Central memory CD8-positive, alpha-beta T cell (primary cell): ENCODE data around the gene YWHAQ.

Source experiments
- ATAC-seq: fragments of 150-1000 bp; cut with Tn5 transposase; replicated peaks from 2 replicates; pipeline ENCODE4 v1.10.0; 2022; ENCODE audit warnings: mild to moderate bottlenecking, moderate FRiP score, moderate number of reproducible peaks; ENCODE audit not compliant: poor library complexity, severe bottlenecking; ENCODE audit errors: extremely low read depth
- DNase-seq, 2 donors: peaks; one replicate each; pipeline ENCODE4 v3.0.0; 2021; ENCODE audit warnings: low spot score in 2 of 2
- H3K27ac Mint-ChIP-seq: one replicate; pipeline ENCODE4 v1.8.0; 2022; ENCODE audit warnings: low read depth, mild to moderate bottlenecking, moderate library complexity, mixed read lengths
- H3K27me3 Mint-ChIP-seq: one replicate; pipeline ENCODE4 v1.8.0; 2022; ENCODE audit warnings: mixed read lengths
- H3K36me3 Mint-ChIP-seq: one replicate; pipeline ENCODE4 v1.8.0; 2022; ENCODE audit warnings: mild to moderate bottlenecking, moderate library complexity, mixed read lengths; ENCODE audit not compliant: insufficient read depth
- H3K4me1 Mint-ChIP-seq: one replicate; pipeline ENCODE4 v1.8.0; 2022; ENCODE audit warnings: mixed read lengths
- H3K4me3 Mint-ChIP-seq: one replicate; pipeline ENCODE4 v1.8.0; 2022; ENCODE audit warnings: mild to moderate bottlenecking, moderate library complexity, mixed read lengths
- H3K9me3 Mint-ChIP-seq: one replicate; pipeline ENCODE4 v1.8.0; 2022; ENCODE audit warnings: mixed read lengths

Gene YWHAQ

DNA sequence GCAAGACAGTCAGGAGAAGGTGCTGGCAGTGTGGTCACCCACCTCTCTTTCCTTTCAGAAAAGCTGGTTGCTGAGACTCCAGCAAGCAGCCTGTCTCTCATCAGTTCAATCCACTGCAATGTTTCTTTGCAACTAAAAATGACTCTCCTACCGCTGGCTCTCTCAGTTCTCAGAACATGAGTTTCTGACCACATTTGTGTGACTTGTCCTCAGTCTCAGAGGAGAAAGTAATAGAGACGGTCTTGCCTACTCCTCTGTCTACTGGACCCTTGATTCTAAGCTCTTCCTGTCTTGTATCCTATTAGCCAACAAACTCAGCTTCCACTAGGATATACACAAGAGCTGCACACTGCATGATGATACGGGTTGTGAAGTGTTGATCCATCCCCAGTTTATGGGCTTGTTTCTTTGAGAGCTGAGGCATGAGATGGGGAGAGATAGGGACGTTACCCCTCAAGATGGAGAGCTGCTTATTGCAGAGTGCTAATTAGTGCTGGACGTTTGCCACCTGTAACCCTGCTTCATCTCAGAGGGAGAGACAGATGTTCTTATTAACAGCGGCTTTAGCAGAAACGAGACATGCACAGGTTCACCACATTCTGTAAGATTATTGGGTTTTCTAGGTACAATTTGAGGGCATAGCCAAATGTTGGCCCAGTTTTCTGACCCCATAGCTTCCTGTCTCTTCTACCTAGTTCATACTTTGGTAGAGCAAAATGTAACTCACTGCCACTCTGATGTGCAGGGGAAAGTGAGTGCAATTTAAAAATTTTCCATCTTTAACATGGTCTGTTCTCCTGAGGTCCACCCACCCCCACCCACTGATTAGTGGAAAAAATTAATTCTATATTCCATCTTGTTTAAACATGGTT, 32.4 kb upstream of the YWHAQ start:
- Mint-ChIP-seq H3K4me1 (peaks cover 8% of the 10 kb centered on the region), H3K27me3 (no peaks in the 10 kb centered on the region), H3K4me3 (no peak overlapping the region), H3K27ac (no peak overlapping the region), H3K9me3 (no peaks in the 10 kb centered on the region), H3K36me3 (peaks cover 2% of the 10 kb centered on the region)
- ATAC-seq: no peak
- DNase-seq: no peak

DNA sequence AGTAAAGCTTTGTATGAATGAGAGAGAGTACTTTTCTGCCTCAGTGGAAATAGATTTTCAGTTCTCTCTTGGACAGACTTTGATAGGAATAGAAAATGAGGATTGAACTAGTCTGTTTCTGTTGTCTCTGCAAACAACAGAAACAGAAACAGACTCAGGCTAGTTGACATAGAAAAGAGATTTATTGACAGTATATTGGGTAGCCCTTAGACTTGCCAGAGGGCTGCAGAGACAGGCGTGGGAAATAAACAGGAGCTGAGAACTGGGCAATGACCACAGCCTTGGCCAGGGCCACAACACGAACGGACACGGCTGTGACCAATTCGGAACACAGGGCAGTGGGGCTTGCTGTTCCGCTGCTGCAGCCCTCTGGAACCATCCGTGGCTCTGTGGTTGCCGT, 30.5 kb upstream of the YWHAQ start:
- Mint-ChIP-seq H3K4me3 (no peak overlapping the region), H3K4me1 (peaks cover 21% of the 10 kb centered on the region), H3K36me3 (peaks cover 4% of the 10 kb centered on the region)

DNA sequence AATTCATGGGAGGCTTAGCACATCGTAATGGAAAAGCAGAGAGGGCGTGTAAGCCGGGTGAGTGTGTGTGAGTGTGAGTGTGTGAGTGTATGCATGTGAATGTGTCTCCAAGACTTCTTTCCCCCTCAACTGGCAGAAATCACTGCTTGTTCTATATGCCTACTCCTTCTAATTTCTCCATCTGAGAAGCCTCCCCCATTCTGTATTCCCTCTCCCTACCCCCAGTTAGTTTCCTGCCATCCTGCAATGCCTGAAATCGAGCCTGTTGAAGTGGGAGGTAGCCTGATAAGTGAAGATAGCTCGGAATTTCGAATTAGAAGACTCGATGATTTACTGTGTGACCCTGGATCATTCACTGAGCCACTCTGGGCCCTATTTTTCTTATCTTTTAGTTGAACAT, 30.0 kb upstream of the YWHAQ start:
- H3K4me3 Mint-ChIP-seq: no peak overlapping the region
- DNase-seq (no peak), ATAC-seq (no peak)
- peaks cover 6% of the 10 kb centered on the region for H3K36me3 Mint-ChIP-seq
- H3K4me1 Mint-ChIP-seq: peaks cover 25% of the 10 kb centered on the region
- H3K27me3 Mint-ChIP-seq: no peaks in the 10 kb centered on the region
- H3K9me3 Mint-ChIP-seq: no peaks in the 10 kb centered on the region
- no peak overlapping the region for H3K27ac Mint-ChIP-seq

More for the DNA sequence above, 30.5 kb upstream of the YWHAQ start:
- ATAC-seq (no peak), DNase-seq (no peak)
- no peaks in the 10 kb centered on the region for H3K27me3 Mint-ChIP-seq
- no peaks in the 10 kb centered on the region for H3K9me3 Mint-ChIP-seq
- no peak overlapping the region for H3K27ac Mint-ChIP-seq

DNA sequence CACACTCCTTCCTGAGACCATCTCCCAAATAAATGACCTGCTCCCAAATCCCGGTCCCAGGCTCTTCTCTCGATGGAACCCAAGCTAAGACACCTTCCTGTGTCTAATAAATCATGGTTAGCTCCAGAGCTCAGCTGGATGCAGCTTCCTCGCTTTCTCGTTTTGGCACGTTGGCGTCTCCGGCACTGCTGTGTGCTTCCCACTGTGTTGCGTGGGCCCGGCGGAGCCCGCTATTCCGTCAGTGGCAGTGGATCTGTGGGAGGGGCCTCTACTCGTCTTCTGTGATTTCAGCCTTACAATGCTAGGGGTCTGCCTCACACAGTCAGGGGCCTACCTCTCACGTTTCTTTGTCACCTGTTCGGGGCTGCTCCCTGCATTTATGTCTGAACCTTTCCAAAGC, 29.4 kb upstream of the YWHAQ start:
- H3K27ac Mint-ChIP-seq: no peak overlapping the region
- H3K4me1 Mint-ChIP-seq: peaks cover 31% of the 10 kb centered on the region

GRCh38 chr2:9658972-9659371, 28.2 kb upstream of the YWHAQ start:
- Mint-ChIP-seq H3K27me3 (no peaks in the 10 kb centered on the region), H3K4me3 (no peak overlapping the region), H3K4me1 (peaks cover 31% of the 10 kb centered on the region), H3K27ac (peak overlapping the region; percentile 88), H3K36me3 (peaks cover 6% of the 10 kb centered on the region), H3K9me3 (no peaks in the 10 kb centered on the region)
- DNase-seq (no peak), ATAC-seq (no peak)

More for the DNA sequence above, 29.4 kb upstream of the YWHAQ start:
- Mint-ChIP-seq H3K27me3 (no peaks in the 10 kb centered on the region), H3K4me3 (no peak overlapping the region), H3K36me3 (peaks cover 6% of the 10 kb centered on the region), H3K9me3 (no peaks in the 10 kb centered on the region)
- ATAC-seq: no peak
- DNase-seq: no peak

- Mint-ChIP-seq H3K27me3 (no peaks in the 10 kb centered on the region), H3K4me3 (no peak overlapping the region), H3K27ac (peak overlapping the region; percentile 88), H3K4me1 (peaks cover 24% of the 10 kb centered on the region), H3K9me3 (no peaks in the 10 kb centered on the region), H3K36me3 (peaks cover 5% of the 10 kb centered on the region)
- ATAC-seq (no peak), DNase-seq (no peak)
Measured at GRCh38 chr2:9657731-9658130, 26.9 kb upstream of the YWHAQ start.

GRCh38 chr2:9657083-9657482, 26.3 kb upstream of the YWHAQ start:
- Mint-ChIP-seq H3K27me3 (no peaks in the 10 kb centered on the region), H3K4me1 (peaks cover 23% of the 10 kb centered on the region), H3K4me3 (peak overlapping the region; percentile 65), H3K9me3 (no peaks in the 10 kb centered on the region), H3K27ac (peak overlapping the region; percentile 88), H3K36me3 (peaks cover 5% of the 10 kb centered on the region)
- no peak for ATAC-seq
- no peak for DNase-seq

DNA sequence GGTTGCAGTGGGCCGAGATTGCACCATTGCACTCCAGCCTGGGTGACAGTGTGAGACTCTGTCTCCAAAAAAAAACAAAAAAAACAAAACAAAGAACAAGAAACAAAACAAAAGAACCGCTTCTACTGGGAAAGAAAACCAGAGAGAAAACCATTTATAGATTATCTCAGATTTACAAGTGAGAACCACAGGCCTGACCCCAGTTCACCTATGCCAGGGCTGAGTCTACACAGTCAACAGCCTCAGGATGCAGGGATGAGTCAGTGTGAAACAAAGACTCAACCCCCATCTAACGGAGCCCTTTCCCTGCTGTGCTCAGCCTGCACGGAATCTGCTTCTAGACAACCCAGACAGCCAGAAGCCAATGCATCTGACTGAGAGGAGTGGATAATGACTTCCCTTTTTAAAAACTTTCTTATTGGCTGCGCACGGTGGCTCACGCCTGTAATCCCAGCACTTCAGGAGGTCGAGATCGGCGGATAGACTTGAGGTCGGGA, 25.5 kb upstream of the YWHAQ start:
- H3K27me3 Mint-ChIP-seq: no peaks in the 10 kb centered on the region
- DNase-seq: peak; percentile 24 to 64
- H3K4me3 Mint-ChIP-seq: peak overlapping the region; percentile 65
- ATAC-seq: peak; percentile 92
- peaks cover 23% of the 10 kb centered on the region for H3K4me1 Mint-ChIP-seq
- peaks cover 5% of the 10 kb centered on the region for H3K36me3 Mint-ChIP-seq
- peak overlapping the region; percentile 88 for H3K27ac Mint-ChIP-seq
- no peaks in the 10 kb centered on the region for H3K9me3 Mint-ChIP-seq

- DNase-seq (peak in 1 of 2 donors; percentile 23), ATAC-seq (peak; percentile 54)
- peak overlapping the region; percentile 65 for H3K4me3 Mint-ChIP-seq
- H3K27me3 Mint-ChIP-seq: no peaks in the 10 kb centered on the region
- peaks cover 26% of the 10 kb centered on the region for H3K4me1 Mint-ChIP-seq
- H3K27ac Mint-ChIP-seq: peak overlapping the region; percentile 88
- no peaks in the 10 kb centered on the region for H3K9me3 Mint-ChIP-seq
- H3K36me3 Mint-ChIP-seq: peaks cover 5% of the 10 kb centered on the region
Measured at GRCh38 chr2:9655441-9656269, 24.9 kb upstream of the YWHAQ start.

DNA sequence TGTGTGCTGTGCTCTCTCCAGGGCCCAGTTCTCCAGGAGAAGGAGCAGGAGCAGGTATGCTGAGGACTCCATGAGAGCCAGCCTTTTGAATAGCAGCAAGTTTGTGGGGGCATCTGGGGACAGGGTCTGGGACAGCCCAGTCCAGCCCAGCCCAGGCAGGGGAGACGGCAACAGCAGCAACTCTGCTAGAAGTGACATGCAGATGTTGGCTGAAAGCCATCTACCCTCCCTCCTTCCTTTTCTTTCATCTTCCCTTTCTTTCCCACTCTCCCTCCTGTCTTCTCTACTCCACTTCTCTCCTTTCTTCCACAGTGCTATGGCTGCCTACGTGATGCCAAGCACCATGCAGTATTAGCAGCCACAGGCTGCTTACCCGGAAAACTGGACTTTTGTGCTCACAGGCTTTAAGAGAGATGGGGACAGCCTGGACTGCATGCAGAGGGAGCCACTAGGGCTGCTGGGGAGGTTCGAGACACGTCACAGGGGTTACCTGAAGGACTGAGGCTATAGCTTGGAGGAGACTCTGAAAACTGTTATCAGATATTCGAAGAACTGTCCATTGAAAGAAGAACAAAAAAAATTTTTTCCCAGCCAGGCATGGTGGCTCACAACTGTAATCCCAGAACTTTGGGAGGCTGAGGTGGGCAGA, 23.8 kb upstream of the YWHAQ start:
- H3K36me3 Mint-ChIP-seq: peaks cover 5% of the 10 kb centered on the region
- no peaks in the 10 kb centered on the region for H3K27me3 Mint-ChIP-seq
- peaks cover 36% of the 10 kb centered on the region for H3K4me1 Mint-ChIP-seq
- no peak overlapping the region for H3K4me3 Mint-ChIP-seq
- no peak for ATAC-seq
- H3K27ac Mint-ChIP-seq: peak overlapping the region; percentile 88
- no peaks in the 10 kb centered on the region for H3K9me3 Mint-ChIP-seq
- DNase-seq: no peak

- Mint-ChIP-seq H3K36me3 (peaks cover 5% of the 10 kb centered on the region), H3K4me1 (peaks cover 41% of the 10 kb centered on the region), H3K4me3 (no peak overlapping the region), H3K9me3 (no peaks in the 10 kb centered on the region), H3K27ac (peak overlapping the region; percentile 88), H3K27me3 (no peaks in the 10 kb centered on the region)
- no peak for DNase-seq
- no peak for ATAC-seq
Measured at GRCh38 chr2:9653485-9654271, 22.9 kb upstream of the YWHAQ start.
